ENCODE data around the gene TMOD1. TPM values are rescaled to one million over a fixed set of nuclear protein-coding genes. Genes with fewer than 3 reads are reported as not detected.

The TMOD1 gene
- polyA plus RNA-seq, 3 donors, result 1.4 to 1.9 (median 1.6) TPM

GRCh38 chr9:97632985-97633858 lies 131.8 kb downstream of the TMOD1 start, which contains the start of the genes NCBP1 and TSTD2:
Gene NCBP1, plus strand, starts transcription at chr9:97633821. Its CDS starts 61 bp downstream, at chr9:97633882.
Gene TSTD2, minus strand, starts transcription at chr9:97633368. Its CDS starts 5,806 bp downstream, at chr9:97627562.
- peak; percentile 98 for DNase-seq

GRCh38 chr9:97633859-97634490 lies 132.5 kb downstream of the TMOD1 start:
- DNase-seq, result peak; percentile 11

- no peak for DNase-seq
These were observed 133.6 kb downstream of the TMOD1 start for GRCh38 chr9:97635026-97635425.

- DNase-seq, result no peak
These were observed 135.4 kb downstream of the TMOD1 start for GRCh38 chr9:97636903-97637302.

- DNase-seq, result no peak
These were observed 137.2 kb downstream of the TMOD1 start for GRCh38 chr9:97638666-97639065.

GRCh38 chr9:97640325-97640724 lies 138.9 kb downstream of the TMOD1 start:
- DNase-seq, result no peak

GRCh38 chr9:97645720-97646119 lies 144.3 kb downstream of the TMOD1 start:
- no peak for DNase-seq

- no peak for DNase-seq
These were observed 146.5 kb downstream of the TMOD1 start for GRCh38 chr9:97647996-97648395.

Other genes starting within 250 kb of the TMOD1 start
- gene CCDC180, start 194.0 kb upstream of the TMOD1 start, polyA plus RNA-seq (ENCODE audit: insufficient read length in 3 of 3), result 10 to 100 TPM in 2 of 3 donors, 1 to 10 TPM in 1; 9.8 to 23.6 (median 17.0) TPM
- 1 to 10 TPM; 7.1 to 7.7 (median 7.2) TPM for gene TDRD7, start 89.6 kb upstream of the TMOD1 start, polyA plus RNA-seq (ENCODE audit: insufficient read length in 3 of 3)
- 10 to 100 TPM; 29.0 to 40.8 (median 38.8) TPM for gene TSTD2, start 131.7 kb downstream of the TMOD1 start, polyA plus RNA-seq (ENCODE audit: insufficient read length in 3 of 3)
- 10 to 100 TPM; 38.0 to 51.2 (median 46.0) TPM for gene NCBP1, start 132.2 kb downstream of the TMOD1 start, polyA plus RNA-seq (ENCODE audit: insufficient read length in 3 of 3)
- 10 to 100 TPM; 33.5 to 34.0 (median 34.0) TPM for gene XPA, start 195.7 kb downstream of the TMOD1 start, polyA plus RNA-seq (ENCODE audit: insufficient read length in 3 of 3)